ENCODE results near the gene DOCK4.

The DOCK4 gene

DNA sequence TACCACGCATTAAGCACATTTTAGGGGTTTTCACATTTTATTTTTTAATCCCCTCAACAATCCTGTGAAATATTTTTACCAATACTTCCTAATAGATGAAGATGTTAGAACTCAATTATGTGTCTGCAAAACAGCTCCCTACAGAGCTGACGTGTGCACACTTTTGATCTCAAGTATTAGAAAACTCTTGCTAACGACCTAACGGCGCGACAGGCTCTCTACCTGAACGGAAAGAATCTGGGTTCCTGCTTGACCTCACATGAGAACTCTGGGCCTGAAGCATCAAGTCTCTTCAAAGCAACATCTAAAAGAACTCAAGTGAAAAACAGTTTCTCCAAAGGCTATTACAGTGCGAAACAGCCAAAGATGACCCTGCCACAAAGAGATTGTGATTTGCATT, 113.9 kb downstream of the DOCK4 start:
- no peak overlapping the region for H2AK5ac ChIP-seq (ENCODE audit: low read length, severe bottlenecking)
- no peak overlapping the region for H2BK15ac ChIP-seq (ENCODE audit: low read depth, poor library complexity, severe bottlenecking)
- H2AFZ ChIP-seq (ENCODE audit: low read depth, low read length), result no peak overlapping the region
- H2BK120ac ChIP-seq (ENCODE audit: low read depth, low read length), result no peak overlapping the region
- H4K8ac ChIP-seq (ENCODE audit: low read length), result no peak overlapping the region
- WGBS, result 84% methylated on average over 8 of the region's 8 CpGs
- H4K91ac ChIP-seq (ENCODE audit: low read length), result no peak overlapping the region
- no peak overlapping the region for H3K9ac ChIP-seq (ENCODE audit: low read length)
- H3K4me1 ChIP-seq (ENCODE audit: control insufficient read depth, insufficient read depth, low read depth, low read length), result peaks cover 1% of the 10 kb centered on the region
- no peaks in the 10 kb centered on the region for H3K27me3 ChIP-seq (ENCODE audit: control insufficient read depth in 1 of 2, insufficient read depth in 1 of 2, low read length in 2 of 2)
- no peaks in the 10 kb centered on the region for H3K9me3 ChIP-seq (ENCODE audit: control insufficient read depth, low read length)
- no peak overlapping the region for H3K4me2 ChIP-seq (ENCODE audit: low read length, poor library complexity, severe bottlenecking)
- H3K4ac ChIP-seq (ENCODE audit: low read depth in 1 of 2, low read length in 2 of 2), result no peak overlapping the region
- H3K14ac ChIP-seq (ENCODE audit: low read length in 2 of 2), result no peak overlapping the region
- H2BK5ac ChIP-seq (ENCODE audit: low read depth, low read length, poor library complexity, severe bottlenecking), result no peak overlapping the region
- no peaks in the 10 kb centered on the region for H3K36me3 ChIP-seq (ENCODE audit: control insufficient read depth in 1 of 2, insufficient read depth in 2 of 2, low read depth in 1 of 2, low read length in 2 of 2)
- no peak overlapping the region for H2BK12ac ChIP-seq (ENCODE audit: low read length in 2 of 2)
- H3K18ac ChIP-seq (ENCODE audit: low read depth in 1 of 2, low read length in 2 of 2), result no peak overlapping the region
- DNase-seq, result no peak
- peaks cover 24% of the 10 kb centered on the region for H3K79me1 ChIP-seq (replicated peaks; ENCODE audit: low read length, poor library complexity, severe bottlenecking)
- H3K4me3 ChIP-seq (ENCODE audit: insufficient read depth in 1 of 2, low read depth in 1 of 2, low read length in 2 of 2), result no peak overlapping the region
- H3K23ac ChIP-seq (ENCODE audit: low read length in 2 of 2), result no peak overlapping the region
- no peak overlapping the region for H3K27ac ChIP-seq (ENCODE audit: low read length, poor library complexity, severe bottlenecking)

DNA sequence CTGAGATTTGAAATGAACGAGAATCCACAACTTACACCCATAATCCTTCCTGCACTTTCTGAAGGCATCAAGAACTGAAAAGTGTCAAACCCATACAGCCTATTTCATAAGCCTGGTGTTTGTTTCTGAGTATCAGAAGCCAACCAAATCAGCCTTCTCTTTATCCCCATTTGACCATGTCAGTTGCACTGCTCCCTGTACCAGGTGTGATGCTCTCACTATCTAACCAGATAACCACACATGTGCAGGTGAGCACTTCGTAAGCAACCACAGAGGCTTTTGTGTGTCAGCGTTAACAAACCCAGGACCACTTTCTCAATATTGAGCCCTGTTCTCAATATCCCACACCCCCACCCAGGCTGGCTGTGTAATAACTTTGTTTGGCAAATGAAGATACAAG, 114.4 kb downstream of the DOCK4 start:
- Histone ChIP-seq H2BK120ac (ENCODE audit: low read depth, low read length) (no peak overlapping the region), H3K4me3 (ENCODE audit: insufficient read depth in 1 of 2, low read depth in 1 of 2, low read length in 2 of 2) (no peak overlapping the region), H3K23ac (ENCODE audit: low read length in 2 of 2) (no peak overlapping the region), H4K91ac (ENCODE audit: low read length) (no peak overlapping the region), H3K9ac (ENCODE audit: low read length) (no peak overlapping the region), H3K4me2 (ENCODE audit: low read length, poor library complexity, severe bottlenecking) (no peak overlapping the region), H2AFZ (ENCODE audit: low read depth, low read length) (no peak overlapping the region), H3K18ac (ENCODE audit: low read depth in 1 of 2, low read length in 2 of 2) (no peak overlapping the region), H3K79me1 (replicated peaks; ENCODE audit: low read length, poor library complexity, severe bottlenecking) (peaks cover 19% of the 10 kb centered on the region), H3K27me3 (ENCODE audit: control insufficient read depth in 1 of 2, insufficient read depth in 1 of 2, low read length in 2 of 2) (no peaks in the 10 kb centered on the region), H4K8ac (ENCODE audit: low read length) (no peak overlapping the region), H2BK12ac (ENCODE audit: low read length in 2 of 2) (no peak overlapping the region), H3K9me3 (ENCODE audit: control insufficient read depth, low read length) (no peaks in the 10 kb centered on the region), H2BK15ac (ENCODE audit: low read depth, poor library complexity, severe bottlenecking) (no peak overlapping the region), H3K27ac (ENCODE audit: low read length, poor library complexity, severe bottlenecking) (no peak overlapping the region), H2AK5ac (ENCODE audit: low read length, severe bottlenecking) (no peak overlapping the region), H3K4ac (ENCODE audit: low read depth in 1 of 2, low read length in 2 of 2) (no peak overlapping the region), H3K14ac (ENCODE audit: low read length in 2 of 2) (no peak overlapping the region), H2BK5ac (ENCODE audit: low read depth, low read length, poor library complexity, severe bottlenecking) (no peak overlapping the region), H3K4me1 (ENCODE audit: control insufficient read depth, insufficient read depth, low read depth, low read length) (peaks cover 1% of the 10 kb centered on the region), H3K36me3 (ENCODE audit: control insufficient read depth in 1 of 2, insufficient read depth in 2 of 2, low read depth in 1 of 2, low read length in 2 of 2) (no peaks in the 10 kb centered on the region)
- no peak for DNase-seq
- WGBS, result 99% methylated on average over 2 of the region's 3 CpGs

- no peak overlapping the region for H3K9ac ChIP-seq (ENCODE audit: low read length)
- H3K79me1 ChIP-seq (replicated peaks; ENCODE audit: low read length, poor library complexity, severe bottlenecking), result peaks cover 14% of the 10 kb centered on the region
- H2BK12ac ChIP-seq (ENCODE audit: low read length in 2 of 2), result no peak overlapping the region
- no peak overlapping the region for H4K8ac ChIP-seq (ENCODE audit: low read length)
- H2BK120ac ChIP-seq (ENCODE audit: low read depth, low read length), result no peak overlapping the region
- H3K4me1 ChIP-seq (ENCODE audit: control insufficient read depth, insufficient read depth, low read depth, low read length), result peaks cover 1% of the 10 kb centered on the region
- no peak overlapping the region for H2AFZ ChIP-seq (ENCODE audit: low read depth, low read length)
- no peak overlapping the region for H3K4ac ChIP-seq (ENCODE audit: low read depth in 1 of 2, low read length in 2 of 2)
- no peak overlapping the region for H3K4me2 ChIP-seq (ENCODE audit: low read length, poor library complexity, severe bottlenecking)
- H2BK15ac ChIP-seq (ENCODE audit: low read depth, poor library complexity, severe bottlenecking), result no peak overlapping the region
- no peaks in the 10 kb centered on the region for H3K9me3 ChIP-seq (ENCODE audit: control insufficient read depth, low read length)
- no peak overlapping the region for H4K91ac ChIP-seq (ENCODE audit: low read length)
- H2BK5ac ChIP-seq (ENCODE audit: low read depth, low read length, poor library complexity, severe bottlenecking), result no peak overlapping the region
- no peak overlapping the region for H3K14ac ChIP-seq (ENCODE audit: low read length in 2 of 2)
- H3K36me3 ChIP-seq (ENCODE audit: control insufficient read depth in 1 of 2, insufficient read depth in 2 of 2, low read depth in 1 of 2, low read length in 2 of 2), result no peaks in the 10 kb centered on the region
- no peak overlapping the region for H3K18ac ChIP-seq (ENCODE audit: low read depth in 1 of 2, low read length in 2 of 2)
- H3K27ac ChIP-seq (ENCODE audit: low read length, poor library complexity, severe bottlenecking), result no peak overlapping the region
- H3K27me3 ChIP-seq (ENCODE audit: control insufficient read depth in 1 of 2, insufficient read depth in 1 of 2, low read length in 2 of 2), result no peaks in the 10 kb centered on the region
- 92% methylated on average over 4 of the region's 4 CpGs for WGBS
- H3K23ac ChIP-seq (ENCODE audit: low read length in 2 of 2), result no peak overlapping the region
- H2AK5ac ChIP-seq (ENCODE audit: low read length, severe bottlenecking), result no peak overlapping the region
- no peak for DNase-seq
- no peak overlapping the region for H3K4me3 ChIP-seq (ENCODE audit: insufficient read depth in 1 of 2, low read depth in 1 of 2, low read length in 2 of 2)
Measured at GRCh38 chr7:112089551-112089950, 116.6 kb downstream of the DOCK4 start.

- Histone ChIP-seq H3K4me1 (ENCODE audit: control insufficient read depth, insufficient read depth, low read depth, low read length) (peaks cover 5% of the 10 kb centered on the region), H4K91ac (ENCODE audit: low read length) (peak overlapping the region; percentile 31), H3K23ac (ENCODE audit: low read length in 2 of 2) (no peak overlapping the region), H3K9me3 (ENCODE audit: control insufficient read depth, low read length) (no peaks in the 10 kb centered on the region), H2AK5ac (ENCODE audit: low read length, severe bottlenecking) (peak overlapping the region; percentile 66), H3K14ac (ENCODE audit: low read length in 2 of 2) (no peak overlapping the region), H3K4me3 (ENCODE audit: insufficient read depth in 1 of 2, low read depth in 1 of 2, low read length in 2 of 2) (no peak overlapping the region), H4K8ac (ENCODE audit: low read length) (no peak overlapping the region), H3K18ac (ENCODE audit: low read depth in 1 of 2, low read length in 2 of 2) (no peak overlapping the region), H2BK15ac (ENCODE audit: low read depth, poor library complexity, severe bottlenecking) (no peak overlapping the region), H2AFZ (ENCODE audit: low read depth, low read length) (no peak overlapping the region), H3K4ac (ENCODE audit: low read depth in 1 of 2, low read length in 2 of 2) (no peak overlapping the region), H3K27me3 (ENCODE audit: control insufficient read depth in 1 of 2, insufficient read depth in 1 of 2, low read length in 2 of 2) (no peaks in the 10 kb centered on the region), H3K4me2 (ENCODE audit: low read length, poor library complexity, severe bottlenecking) (no peak overlapping the region), H3K79me1 (replicated peaks; ENCODE audit: low read length, poor library complexity, severe bottlenecking) (peaks cover 13% of the 10 kb centered on the region), H2BK5ac (ENCODE audit: low read depth, low read length, poor library complexity, severe bottlenecking) (no peak overlapping the region), H2BK12ac (ENCODE audit: low read length in 2 of 2) (no peak overlapping the region), H3K36me3 (ENCODE audit: control insufficient read depth in 1 of 2, insufficient read depth in 2 of 2, low read depth in 1 of 2, low read length in 2 of 2) (no peaks in the 10 kb centered on the region), H3K27ac (ENCODE audit: low read length, poor library complexity, severe bottlenecking) (no peak overlapping the region), H2BK120ac (ENCODE audit: low read depth, low read length) (no peak overlapping the region), H3K9ac (ENCODE audit: low read length) (no peak overlapping the region)
- no peak for DNase-seq
- WGBS, result 86% methylated on average over 1 of the region's 4 CpGs
Measured at GRCh38 chr7:112088484-112089016, 117.6 kb downstream of the DOCK4 start.
